Keratinocyte (primary cell): ENCODE results near the gene HOXB5. TPM values are rescaled to one million over a fixed set of nuclear protein-coding genes. Genes with fewer than 3 reads are reported as not detected.

Experiments
- DNase-seq: peaks from one replicate; pipeline ENCODE4 v3.0.0-alpha.2; 2011; ENCODE audit warnings: low read depth, missing footprints, low spot score
- FAIRE-seq: peaks from 2 replicates; lab custom pipeline; 2011; peaks lifted over from hg19 to GRCh38; lab: Jason Lieb, UNC
- H2AFZ ChIP-seq: 2 replicates; pipeline ENCODE4 v1.6.0; 2012; ENCODE audit warnings: low read length, control low read depth, inconsistent platforms; ENCODE audit not compliant: control insufficient read depth
- H3K27ac ChIP-seq: 2 replicates; pipeline ENCODE4 v1.5.1; 2011; ENCODE audit warnings: low read length; ENCODE audit not compliant: control insufficient read depth, insufficient read depth
- H3K27me3 ChIP-seq: 3 replicates; pipeline ENCODE4 v1.6.0; 2011; ENCODE audit warnings: low read length; ENCODE audit not compliant: control insufficient read depth, insufficient read depth; ENCODE audit errors: extremely low read depth
- H3K36me3 ChIP-seq, 2 experiments: 2 replicates in 1 of 2; 3 replicates in 1 of 2; pipeline ENCODE4 v1.5.1; 2011; ENCODE audit warnings: low read length in 2 of 2, mild to moderate bottlenecking in 1 of 2; ENCODE audit not compliant: control insufficient read depth in 2 of 2, insufficient read depth in 2 of 2; ENCODE audit errors: extremely low read depth in 1 of 2
- H3K4me1 ChIP-seq: 3 replicates; pipeline ENCODE4 v1.5.1; 2011; ENCODE audit warnings: low read length; ENCODE audit not compliant: control insufficient read depth, insufficient read depth; ENCODE audit errors: extremely low read depth
- H3K4me2 ChIP-seq: 3 replicates; pipeline ENCODE4 v1.6.0; 2011; ENCODE audit warnings: low read depth, low read length; ENCODE audit not compliant: control insufficient read depth, insufficient read depth; ENCODE audit errors: extremely low read depth
- H3K4me3 ChIP-seq, 3 experiments: fragments of 200-600 bp in 1 of 3; sonication (generic) in 1 of 3; 2 replicates in 2 of 3; 3 replicates in 1 of 3; pipeline ENCODE4 v1.5.1; 2011 to 2016; ENCODE audit warnings: low read length in 3 of 3, mild to moderate bottlenecking in 3 of 3, control low read depth in 2 of 3, inconsistent platforms in 1 of 3, low read depth in 1 of 3, mixed read lengths in 1 of 3, mixed run types in 1 of 3, moderate library complexity in 1 of 3; ENCODE audit not compliant: control insufficient read depth in 2 of 3, insufficient read depth in 2 of 3; ENCODE audit errors: extremely low read depth in 1 of 3
- H3K79me2 ChIP-seq: 2 replicates; pipeline ENCODE4 v1.6.0; 2012; ENCODE audit warnings: low read length; ENCODE audit not compliant: control insufficient read depth, insufficient read depth
- H3K9ac ChIP-seq: 3 replicates; pipeline ENCODE4 v1.6.0; 2011; ENCODE audit warnings: low read length; ENCODE audit not compliant: control insufficient read depth, insufficient read depth; ENCODE audit errors: extremely low read depth
- H3K9me1 ChIP-seq: 3 replicates; pipeline ENCODE4 v1.6.0; 2011; ENCODE audit warnings: low read length; ENCODE audit not compliant: control insufficient read depth, insufficient read depth; ENCODE audit errors: extremely low read depth
- H3K9me3 ChIP-seq: 2 replicates; pipeline ENCODE4 v1.5.1; 2012; ENCODE audit warnings: low read depth, low read length; ENCODE audit not compliant: control insufficient read depth
- H4K20me1 ChIP-seq: 3 replicates; pipeline ENCODE4 v1.6.0; 2011; ENCODE audit warnings: low read length; ENCODE audit not compliant: control insufficient read depth, insufficient read depth; ENCODE audit errors: extremely low read depth
- CTCF ChIP-seq, 3 experiments: IDR thresholded peaks in 1 of 3; conservative IDR thresholded peaks in 1 of 3; optimal IDR thresholded peaks in 1 of 3; 2 replicates in 2 of 3; 3 replicates in 1 of 3; pipeline versions ENCODE3 to v1.5.1; 2011; ENCODE audit warnings: low read length in 3 of 3, mild to moderate bottlenecking in 3 of 3, moderate library complexity in 2 of 3, control low read depth in 1 of 3, inconsistent platforms in 1 of 3; ENCODE audit not compliant: insufficient read depth in 2 of 3; ENCODE audit errors: extremely low read depth in 1 of 3
- EZH2 ChIP-seq: IDR thresholded peaks from one replicate; pipeline ENCODE4 v1.6.1; 2012; ENCODE audit warnings: inconsistent platforms, mild to moderate bottlenecking, low read length, moderate library complexity
- dilution Hi-C: fragments of 300-500 bp; cut with MboI; formaldehyde crosslinking; loops from one replicate; pipeline ENCODE4 v1.7.0; 2020; ENCODE audit warnings: low sequenced_read_pairs; ENCODE audit not compliant: extremely low pct_ligation_motif_present
- polyA plus RNA-seq, 5 experiments: library from polyadenylated mRNA; depleted of rRNA in 3 of 5; stranded (reverse) in 3 of 5; stranded (forward) in 1 of 5; unstranded in 1 of 5; fragments of >200 nt; gene quantifications; 1 replicate in 1 of 5; 2 replicates in 3 of 5; 3 replicates in 1 of 5; pipeline versions ENCODE4 v1.2.1 to v1.2.3, GENCODE V29; 2011 to 2012; ENCODE audit warnings: missing spikeins in 2 of 5, low read depth in 1 of 5, low replicate concordance in 1 of 5

HOXB5 gene
- polyA plus RNA-seq, 1 donor (not counting 4 experiments of a cell fraction or from before 2014, with no cell fraction given), result not detected

GRCh38 chr17:48609033-48609432, 15.5 kb upstream of the HOXB5 start:
- Histone ChIP-seq H3K79me2 (no peaks in the 10 kb centered on the region), H3K4me2 (no peak overlapping the region), H4K20me1 (no peaks in the 10 kb centered on the region), H2AFZ (no peak overlapping the region), H3K9me1 (no peaks in the 10 kb centered on the region), H3K9me3 (no peaks in the 10 kb centered on the region), H3K27ac (no peak overlapping the region), H3K9ac (no peak overlapping the region), H3K36me3 (no peaks in the 10 kb centered on the region), H3K4me3 (no peak overlapping the region), H3K27me3 (peaks cover 90% of the 10 kb centered on the region), H3K4me1 (peaks cover 5% of the 10 kb centered on the region)
- dilution Hi-C loops, result no loop called here
- DNase-seq, result no peak
- no peak for TF ChIP-seq CTCF (optimal IDR thresholded peaks at IDR 0.05 in 1 of 3, IDR thresholded peaks at IDR 0.05 in 1 of 3, conservative IDR thresholded peaks at IDR 0.05 in 1 of 3; ENCODE audit: extremely low read depth in 1 of 3, insufficient read depth in 2 of 3, low read length in 3 of 3)
- TF ChIP-seq EZH2, result no peak
- no peak for FAIRE-seq

GRCh38 chr17:48608494-48608834, 14.9 kb upstream of the HOXB5 start:
- Histone ChIP-seq H3K27me3 (peaks cover 90% of the 10 kb centered on the region), H4K20me1 (no peaks in the 10 kb centered on the region), H3K9me1 (no peaks in the 10 kb centered on the region), H3K79me2 (no peaks in the 10 kb centered on the region), H3K9ac (no peak overlapping the region), H2AFZ (no peak overlapping the region), H3K9me3 (no peaks in the 10 kb centered on the region), H3K36me3 (no peaks in the 10 kb centered on the region), H3K4me3 (no peak overlapping the region), H3K4me1 (peaks cover 10% of the 10 kb centered on the region), H3K27ac (no peak overlapping the region), H3K4me2 (no peak overlapping the region)
- dilution Hi-C loops, result no loop called here
- FAIRE-seq (no peak), DNase-seq (no peak)
- TF ChIP-seq EZH2 (no peak), CTCF (optimal IDR thresholded peaks at IDR 0.05 in 1 of 3, IDR thresholded peaks at IDR 0.05 in 1 of 3, conservative IDR thresholded peaks at IDR 0.05 in 1 of 3; ENCODE audit: extremely low read depth in 1 of 3, insufficient read depth in 2 of 3, low read length in 3 of 3) (no peak)
